Measurements from ENCODE around the gene GSG1L. TPM values are rescaled to one million over a fixed set of nuclear protein-coding genes. Genes with fewer than 3 reads are reported as not detected.

GSG1L gene
- total RNA-seq, 3 donors from 2014 or later: not detected

DNA sequence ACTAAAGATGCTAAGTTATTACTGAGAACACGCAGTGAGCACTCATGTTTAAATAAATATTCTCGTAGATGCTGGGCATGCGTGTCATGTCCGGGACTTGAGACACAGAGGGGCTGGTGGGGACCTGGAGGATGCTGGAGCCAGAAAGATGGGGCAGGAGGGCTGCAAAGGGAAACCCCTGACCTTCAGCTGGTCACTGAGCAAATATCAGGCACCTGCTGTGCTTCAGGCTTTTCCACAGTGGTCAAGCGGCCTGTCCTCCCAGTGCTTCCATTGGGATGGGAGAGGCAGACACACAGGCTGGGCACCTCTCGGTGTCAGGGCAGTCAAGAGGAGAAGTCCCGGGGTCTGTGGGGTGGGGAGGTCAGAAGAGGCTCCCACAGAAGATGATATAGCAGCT lies 211.4 kb downstream of the GSG1L start:
- DNase-seq (ENCODE audit: low spot score in 2 of 2): no peak
- TF ChIP-seq POLR2A (IDR thresholded peaks at IDR 0.05): no peak
- TF ChIP-seq POLR2AphosphoS5 (IDR thresholded peaks at IDR 0.05): no peak
- TF ChIP-seq, protein P1, sequence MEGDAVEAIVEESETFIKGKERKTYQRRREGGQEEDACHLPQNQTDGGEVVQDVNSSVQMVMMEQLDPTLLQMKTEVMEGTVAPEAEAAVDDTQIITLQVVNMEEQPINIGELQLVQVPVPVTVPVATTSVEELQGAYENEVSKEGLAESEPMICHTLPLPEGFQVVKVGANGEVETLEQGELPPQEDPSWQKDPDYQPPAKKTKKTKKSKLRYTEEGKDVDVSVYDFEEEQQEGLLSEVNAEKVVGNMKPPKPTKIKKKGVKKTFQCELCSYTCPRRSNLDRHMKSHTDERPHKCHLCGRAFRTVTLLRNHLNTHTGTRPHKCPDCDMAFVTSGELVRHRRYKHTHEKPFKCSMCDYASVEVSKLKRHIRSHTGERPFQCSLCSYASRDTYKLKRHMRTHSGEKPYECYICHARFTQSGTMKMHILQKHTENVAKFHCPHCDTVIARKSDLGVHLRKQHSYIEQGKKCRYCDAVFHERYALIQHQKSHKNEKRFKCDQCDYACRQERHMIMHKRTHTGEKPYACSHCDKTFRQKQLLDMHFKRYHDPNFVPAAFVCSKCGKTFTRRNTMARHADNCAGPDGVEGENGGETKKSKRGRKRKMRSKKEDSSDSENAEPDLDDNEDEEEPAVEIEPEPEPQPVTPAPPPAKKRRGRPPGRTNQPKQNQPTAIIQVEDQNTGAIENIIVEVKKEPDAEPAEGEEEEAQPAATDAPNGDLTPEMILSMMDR (IDR thresholded peaks at IDR 0.05): no peak
- intact Hi-C loops (cut with DNase I; ENCODE audit: low total_unique reads): no loop called here

DNA sequence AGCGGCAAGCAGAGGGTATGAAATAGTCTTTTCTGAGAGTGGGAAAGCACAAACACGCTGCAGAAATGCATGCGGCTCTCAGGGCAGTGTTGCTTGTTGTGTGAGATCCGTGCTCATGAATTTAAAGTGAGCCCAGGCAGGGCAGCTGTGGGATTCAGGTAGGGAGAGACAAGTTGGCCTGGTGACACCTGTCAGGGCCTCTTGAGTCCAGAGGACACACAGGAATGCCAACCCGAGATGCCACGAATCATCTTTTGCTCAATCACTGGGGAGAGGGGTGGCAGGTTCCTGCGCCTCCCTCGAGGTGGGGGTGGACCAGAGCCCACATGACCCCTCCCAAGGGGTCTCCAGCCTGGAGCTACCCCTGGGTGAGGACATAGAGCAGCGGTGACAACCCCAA lies 211.9 kb downstream of the GSG1L start:
- H3K9me3 ChIP-seq: no peaks in the 10 kb centered on the region
- H3K4me3 ChIP-seq: no peak overlapping the region
- intact Hi-C loops (cut with DNase I; ENCODE audit: low total_unique reads): no loop called here
- TF ChIP-seq, protein P1 (IDR thresholded peaks at IDR 0.05): no peak
- TF ChIP-seq POLR2AphosphoS5 (IDR thresholded peaks at IDR 0.05) (no peak), POLR2A (IDR thresholded peaks at IDR 0.05) (no peak)
- no peak overlapping the region for H3K27ac ChIP-seq
- DNase-seq (ENCODE audit: low spot score in 2 of 2): no peak
- peaks cover 0 to 6% of the 10 kb centered on the region in 2 donors for H3K27me3 ChIP-seq
- H3K4me1 ChIP-seq: no peaks in the 10 kb centered on the region
- H3K36me3 ChIP-seq: no peaks in the 10 kb centered on the region

More for the DNA sequence above, 211.4 kb downstream of the GSG1L start:
- no peak overlapping the region for H3K27ac ChIP-seq
- H3K4me1 ChIP-seq: no peaks in the 10 kb centered on the region
- no peaks in the 10 kb centered on the region for H3K9me3 ChIP-seq
- no peak overlapping the region for H3K4me3 ChIP-seq
- no peaks in the 10 kb centered on the region for H3K36me3 ChIP-seq
- H3K27me3 ChIP-seq: peaks cover 0 to 6% of the 10 kb centered on the region in 2 donors

DNA sequence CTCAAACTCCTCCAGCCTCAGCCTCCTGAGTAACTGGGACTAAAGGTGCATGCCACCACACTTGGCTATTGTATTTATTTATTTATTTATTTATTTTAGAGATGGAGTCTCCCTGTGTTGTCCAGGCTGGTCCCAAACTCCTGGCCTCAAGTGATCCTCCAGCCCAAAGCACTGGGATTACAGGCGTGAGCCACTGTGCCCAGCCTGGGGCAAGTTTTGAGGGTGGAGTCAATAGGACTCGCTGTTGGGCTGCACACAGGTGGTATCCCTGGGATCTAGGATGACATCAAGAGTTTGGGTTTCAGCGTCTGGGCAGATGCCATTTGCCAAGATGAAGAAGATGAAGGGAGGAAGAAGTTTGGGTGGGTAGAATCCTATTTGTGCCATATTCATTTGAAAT lies 213.9 kb downstream of the GSG1L start:
- Histone ChIP-seq H3K4me1 (no peaks in the 10 kb centered on the region), H3K9me3 (no peaks in the 10 kb centered on the region), H3K27me3 (peaks cover 0 to 6% of the 10 kb centered on the region in 2 donors), H3K36me3 (no peaks in the 10 kb centered on the region), H3K27ac (no peak overlapping the region), H3K4me3 (no peak overlapping the region)
- TF ChIP-seq POLR2A (IDR thresholded peaks at IDR 0.05) (no peak), POLR2AphosphoS5 (IDR thresholded peaks at IDR 0.05) (no peak)
- TF ChIP-seq, protein P1 (IDR thresholded peaks at IDR 0.05): no peak
- intact Hi-C loops (cut with DNase I; ENCODE audit: low total_unique reads): no loop called here
- DNase-seq (ENCODE audit: low spot score in 2 of 2): no peak

DNA sequence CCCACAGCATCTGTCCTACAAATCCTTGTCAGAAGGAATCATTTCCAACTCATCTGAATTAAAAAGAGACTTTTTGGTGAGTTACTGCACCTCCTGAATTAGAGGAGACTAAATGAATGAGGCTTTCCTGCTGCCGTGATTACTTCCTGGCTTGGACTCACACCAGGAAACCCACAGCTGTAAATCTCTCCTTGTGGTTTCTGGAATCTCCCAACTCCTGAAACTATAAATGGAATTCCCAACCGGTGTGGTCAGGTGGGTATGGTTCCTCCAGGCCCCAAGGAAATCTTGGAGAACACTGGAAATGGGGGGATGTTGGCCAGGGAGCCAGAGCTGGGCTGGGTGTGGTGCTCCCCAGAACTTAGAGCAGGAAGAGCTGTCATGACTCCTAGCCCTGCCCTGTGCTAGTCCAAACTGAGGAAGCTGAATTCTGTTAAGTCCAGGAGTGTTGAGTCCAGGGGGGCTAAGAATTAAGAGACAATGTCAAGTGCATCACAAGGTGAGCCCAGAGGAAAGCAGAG lies 216.4 kb downstream of the GSG1L start:
- peaks cover 0 to 6% of the 10 kb centered on the region in 2 donors for H3K27me3 ChIP-seq
- no peaks in the 10 kb centered on the region for H3K4me1 ChIP-seq
- intact Hi-C loops (cut with DNase I; ENCODE audit: low total_unique reads): no loop called here
- no peak overlapping the region for H3K27ac ChIP-seq
- H3K9me3 ChIP-seq: no peaks in the 10 kb centered on the region
- no peaks in the 10 kb centered on the region for H3K36me3 ChIP-seq
- TF ChIP-seq, protein P1 (IDR thresholded peaks at IDR 0.05): no peak
- no peak for TF ChIP-seq POLR2A (IDR thresholded peaks at IDR 0.05)
- TF ChIP-seq POLR2AphosphoS5 (IDR thresholded peaks at IDR 0.05): no peak
- DNase-seq (ENCODE audit: low spot score in 2 of 2): no peak
- H3K4me3 ChIP-seq: no peak overlapping the region

DNA sequence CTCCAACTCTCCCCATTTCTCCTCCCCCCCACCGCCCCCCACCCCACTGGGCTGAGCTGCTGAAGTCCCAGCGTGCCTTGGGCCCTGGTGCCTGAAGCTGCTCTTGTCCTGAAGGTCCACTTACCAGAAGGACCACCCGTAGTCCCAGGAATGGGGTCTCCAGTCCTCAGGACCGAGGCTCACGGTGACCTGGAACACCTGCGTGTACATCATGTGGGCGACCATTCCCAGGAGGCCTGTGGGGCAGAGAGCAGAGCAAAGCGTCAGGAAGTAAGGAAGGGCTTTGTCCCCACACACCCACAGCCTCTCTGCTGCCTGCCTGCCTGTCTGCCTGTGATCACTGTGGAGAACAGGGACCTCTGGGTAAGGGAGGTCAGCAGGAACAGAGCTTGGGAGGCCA lies 218.7 kb downstream of the GSG1L start:
- no peaks in the 10 kb centered on the region for H3K27me3 ChIP-seq
- DNase-seq (ENCODE audit: low spot score in 2 of 2): peak in 1 of 2 donors; percentile 15
- intact Hi-C loops (cut with DNase I; ENCODE audit: low total_unique reads): no loop called here
- H3K4me1 ChIP-seq: no peaks in the 10 kb centered on the region
- H3K36me3 ChIP-seq: no peaks in the 10 kb centered on the region
- H3K9me3 ChIP-seq: no peaks in the 10 kb centered on the region
- no peak overlapping the region for H3K27ac ChIP-seq
- no peak overlapping the region for H3K4me3 ChIP-seq
- TF ChIP-seq POLR2A (IDR thresholded peaks at IDR 0.05) (no peak), POLR2AphosphoS5 (IDR thresholded peaks at IDR 0.05) (no peak)
- TF ChIP-seq, protein P1 (IDR thresholded peaks at IDR 0.05): no peak
